Smooth muscle cell (in vitro differentiated cells): ENCODE measurements around the gene CELF1. TPM values are rescaled to one million over a fixed set of nuclear protein-coding genes. Genes with fewer than 3 reads are reported as not detected.

ENCODE experiments used
- DNase-seq: peaks from one replicate; lab custom pipeline; 2025; ENCODE audit not compliant: unreplicated experiment; lab: John Stamatoyannopoulos, UW
- H2AFZ ChIP-seq: fragments of 200-600 bp; sonication (generic); 2 replicates; pipeline ENCODE4 v1.6.0; 2016; ENCODE audit warnings: antibody characterized with exemption, low read depth, mild to moderate bottlenecking
- H3F3A ChIP-seq: fragments of 200-600 bp; sonication (generic); 2 replicates; pipeline ENCODE4 v1.6.0; 2017; ENCODE audit warnings: antibody characterized with exemption, low read depth
- H3K27ac ChIP-seq: fragments of 200-600 bp; sonication (generic); 2 replicates; pipeline ENCODE4 v1.5.1; 2016; ENCODE audit warnings: low read depth, mild to moderate bottlenecking
- H3K27me3 ChIP-seq: fragments of 200-600 bp; sonication (generic); 2 replicates; pipeline ENCODE4 v1.6.1; 2016; ENCODE audit warnings: low read depth, mild to moderate bottlenecking
- H3K36me3 ChIP-seq: fragments of 200-600 bp; sonication (generic); 2 replicates; pipeline ENCODE4 v1.5.1; 2016; ENCODE audit warnings: low read depth
- H3K4me1 ChIP-seq: fragments of 200-600 bp; sonication (generic); 2 replicates; pipeline ENCODE4 v1.5.1; 2016; ENCODE audit warnings: low read depth
- H3K4me2 ChIP-seq: fragments of 200-600 bp; sonication (generic); 2 replicates; pipeline ENCODE4 v1.6.0; 2016; ENCODE audit warnings: mild to moderate bottlenecking
- H3K4me3 ChIP-seq: fragments of 200-600 bp; sonication (generic); 2 replicates; pipeline ENCODE4 v1.5.1; 2016; ENCODE audit warnings: mild to moderate bottlenecking
- H3K79me2 ChIP-seq: fragments of 200-600 bp; sonication (generic); 2 replicates; pipeline ENCODE4 v1.6.0; 2016; ENCODE audit warnings: low read depth, mild to moderate bottlenecking
- H3K9ac ChIP-seq: fragments of 200-600 bp; sonication (generic); 2 replicates; pipeline ENCODE4 v1.6.0; 2016; ENCODE audit warnings: low read depth
- H3K9me3 ChIP-seq: fragments of 200-600 bp; sonication (generic); replicated peaks from 2 replicates; pipeline ENCODE4 v1.5.1; 2016; ENCODE audit warnings: low read depth
- H4K20me1 ChIP-seq: fragments of 200-600 bp; sonication (generic); 2 replicates; pipeline ENCODE4 v1.6.0; 2016; ENCODE audit warnings: low read depth
- CTCF ChIP-seq: fragments of 200-600 bp; sonication (generic); IDR thresholded peaks from 2 replicates; pipeline ENCODE4 v1.5.1; 2017; ENCODE audit warnings: borderline replicate concordance, mild to moderate bottlenecking, antibody characterized with exemption; ENCODE audit not compliant: insufficient read depth, poor library complexity, severe bottlenecking
- WGBS: methylation state at CpG from one replicate; pipeline ENCODE4 v1.1.7; 2016; ENCODE audit warnings: low lambda C conversion rate; 5-methylcytosine and 5-hydroxymethylcytosine counted together
- polyA plus RNA-seq: library from polyadenylated mRNA; unstranded; fragments of >200 nt; fragmentation: Nextera tagmentation; extraction: Ambion mirVana; gene quantifications from 2 replicates; pipeline ENCODE4 v1.2.1, GENCODE V29; 2016
- total RNA-seq: library from RNA; depleted of rRNA; stranded (reverse); fragments of >200 nt; gene quantifications from 2 replicates; pipeline ENCODE4 v1.2.3, GENCODE V29; 2014

Gene CELF1
- total and polyA plus RNA-seq, 2 experiments from 2014 or later = 42.5 to 64.8 TPM

- Histone ChIP-seq H3K9me3 (no peaks in the 10 kb centered on the region), H2AFZ (no peak overlapping the region), H3K27me3 (no peaks in the 10 kb centered on the region), H3K4me1 (peaks cover 14% of the 10 kb centered on the region), H3K9ac (no peak overlapping the region), H3K4me2 (no peak overlapping the region), H3K36me3 (peaks cover 5% of the 10 kb centered on the region), H3K79me2 (peaks cover 97% of the 10 kb centered on the region), H4K20me1 (peaks cover 100% of the 10 kb centered on the region), H3K27ac (no peak overlapping the region), H3K4me3 (no peak overlapping the region), H3F3A (peaks cover 7% of the 10 kb centered on the region)
- TF ChIP-seq CTCF = no peak
- no peak for DNase-seq
Observed at GRCh38 chr11:47500121-47500520, 52.8 kb downstream of the CELF1 start.

- Histone ChIP-seq H3K4me1 (peaks cover 16% of the 10 kb centered on the region), H3K4me3 (no peak overlapping the region), H3K9me3 (no peaks in the 10 kb centered on the region), H3K9ac (no peak overlapping the region), H3K4me2 (no peak overlapping the region), H3K79me2 (peaks cover 97% of the 10 kb centered on the region), H3K27ac (no peak overlapping the region), H4K20me1 (peaks cover 100% of the 10 kb centered on the region), H3F3A (peaks cover 7% of the 10 kb centered on the region), H3K27me3 (no peaks in the 10 kb centered on the region), H2AFZ (no peak overlapping the region), H3K36me3 (peaks cover 5% of the 10 kb centered on the region)
- 90% methylated on average over 3 of the region's 3 CpGs for WGBS
- TF ChIP-seq CTCF = no peak
- DNase-seq = no peak
Observed at GRCh38 chr11:47499614-47500013, 53.3 kb downstream of the CELF1 start.

GRCh38 chr11:47499161-47499560 is 53.8 kb downstream of the CELF1 start:
- Histone ChIP-seq H3K4me1 (peaks cover 16% of the 10 kb centered on the region), H2AFZ (no peak overlapping the region), H3K4me3 (no peak overlapping the region), H3K27me3 (no peaks in the 10 kb centered on the region), H3F3A (peaks cover 7% of the 10 kb centered on the region), H3K4me2 (no peak overlapping the region), H3K9me3 (no peaks in the 10 kb centered on the region), H3K79me2 (peaks cover 97% of the 10 kb centered on the region), H3K27ac (no peak overlapping the region), H4K20me1 (peaks cover 100% of the 10 kb centered on the region), H3K36me3 (peaks cover 5% of the 10 kb centered on the region), H3K9ac (no peak overlapping the region)
- WGBS = 88% methylated on average over 2 of the region's 2 CpGs
- no peak for TF ChIP-seq CTCF
- no peak for DNase-seq

GRCh38 chr11:47498584-47499152 is 54.3 kb downstream of the CELF1 start:
- H3K27ac ChIP-seq = no peak overlapping the region
- H3K9ac ChIP-seq = no peak overlapping the region
- 97% methylated on average over 4 of the region's 4 CpGs for WGBS
- no peak overlapping the region for H3K4me3 ChIP-seq
- peaks cover 5% of the 10 kb centered on the region for H3K36me3 ChIP-seq
- DNase-seq = no peak
- H3K4me2 ChIP-seq = no peak overlapping the region
- peaks cover 100% of the 10 kb centered on the region for H4K20me1 ChIP-seq
- H3K9me3 ChIP-seq = no peaks in the 10 kb centered on the region
- no peak for TF ChIP-seq CTCF
- peaks cover 7% of the 10 kb centered on the region for H3F3A ChIP-seq
- no peaks in the 10 kb centered on the region for H3K27me3 ChIP-seq
- H3K79me2 ChIP-seq = peaks cover 97% of the 10 kb centered on the region
- H3K4me1 ChIP-seq = peaks cover 16% of the 10 kb centered on the region
- H2AFZ ChIP-seq = no peak overlapping the region
